Measurements from ENCODE around the gene ACVR1B. TPM values are rescaled to one million over a fixed set of nuclear protein-coding genes. Genes with fewer than 3 reads are reported as not detected.

ACVR1B gene
- total RNA-seq, 6 experiments from 2014 or later, result 14.1 to 28.0 (median 25.0) TPM

GRCh38 chr12:51944608-51945233, 6.8 kb upstream of the ACVR1B start:
- H3K36me3 ChIP-seq, result no peaks in the 10 kb centered on the region
- intact Hi-C loops (cut with DNase I), result no loop called here
- H3K9me3 ChIP-seq, result peaks cover 0 to 7% (median 0%) of the 10 kb centered on the region in 4 donors
- H3K27ac ChIP-seq, result no peak overlapping the region
- no peak overlapping the region for H3K4me3 ChIP-seq
- TF ChIP-seq POLR2A (IDR thresholded peaks at IDR 0.05), result no peak
- TF ChIP-seq, protein P1, sequence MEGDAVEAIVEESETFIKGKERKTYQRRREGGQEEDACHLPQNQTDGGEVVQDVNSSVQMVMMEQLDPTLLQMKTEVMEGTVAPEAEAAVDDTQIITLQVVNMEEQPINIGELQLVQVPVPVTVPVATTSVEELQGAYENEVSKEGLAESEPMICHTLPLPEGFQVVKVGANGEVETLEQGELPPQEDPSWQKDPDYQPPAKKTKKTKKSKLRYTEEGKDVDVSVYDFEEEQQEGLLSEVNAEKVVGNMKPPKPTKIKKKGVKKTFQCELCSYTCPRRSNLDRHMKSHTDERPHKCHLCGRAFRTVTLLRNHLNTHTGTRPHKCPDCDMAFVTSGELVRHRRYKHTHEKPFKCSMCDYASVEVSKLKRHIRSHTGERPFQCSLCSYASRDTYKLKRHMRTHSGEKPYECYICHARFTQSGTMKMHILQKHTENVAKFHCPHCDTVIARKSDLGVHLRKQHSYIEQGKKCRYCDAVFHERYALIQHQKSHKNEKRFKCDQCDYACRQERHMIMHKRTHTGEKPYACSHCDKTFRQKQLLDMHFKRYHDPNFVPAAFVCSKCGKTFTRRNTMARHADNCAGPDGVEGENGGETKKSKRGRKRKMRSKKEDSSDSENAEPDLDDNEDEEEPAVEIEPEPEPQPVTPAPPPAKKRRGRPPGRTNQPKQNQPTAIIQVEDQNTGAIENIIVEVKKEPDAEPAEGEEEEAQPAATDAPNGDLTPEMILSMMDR (IDR thresholded peaks at IDR 0.05), result no peak
- no peaks in the 10 kb centered on the region for H3K4me1 ChIP-seq
- DNase-seq, result no peak
- H3K27me3 ChIP-seq, result no peaks in the 10 kb centered on the region
- 89% methylated on average over 1 of the region's 1 CpG for WGBS (ENCODE audit: insufficient coverage, low coverage, low lambda C conversion rate, missing lambda C conversion rate)
- ATAC-seq, result no peak

DNA sequence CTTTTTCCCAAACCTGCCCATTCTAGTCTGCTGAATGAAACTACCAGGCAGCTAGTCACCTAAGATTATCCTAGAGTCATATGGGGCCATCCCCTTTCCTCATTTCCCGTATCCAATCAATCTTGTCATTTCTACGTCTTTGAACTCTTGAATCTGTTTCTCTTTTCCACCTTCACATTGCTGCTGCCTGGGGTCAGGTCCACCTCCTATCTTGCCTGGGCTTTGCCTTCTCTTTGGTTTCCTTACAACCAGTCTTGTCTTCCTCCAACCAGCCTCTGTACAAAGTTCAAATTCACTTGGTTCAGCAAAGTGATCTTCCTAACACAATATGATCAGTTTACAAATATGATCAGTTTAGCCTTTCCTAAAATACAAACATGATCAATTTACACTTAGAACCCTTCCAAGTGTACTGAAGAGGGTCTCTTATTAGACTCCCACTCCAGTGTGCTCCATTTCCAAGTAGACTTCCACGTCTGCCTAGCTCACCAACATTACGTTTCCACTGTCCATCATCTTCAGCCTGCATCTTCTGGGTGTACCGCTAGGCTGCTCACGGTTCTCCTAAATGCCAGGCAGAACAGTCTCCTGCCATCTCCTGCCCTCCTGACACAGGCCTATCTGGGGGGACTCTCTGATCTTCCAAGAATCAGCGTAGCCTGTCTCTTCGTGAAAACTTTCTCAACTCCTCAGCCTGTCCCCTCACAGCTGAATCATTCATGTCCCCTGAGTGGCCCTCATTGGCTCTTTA, 4.1 kb upstream of the ACVR1B start:
- H3K9me3 ChIP-seq, result peaks cover 0 to 7% (median 0%) of the 10 kb centered on the region in 4 donors
- TF ChIP-seq POLR2A (IDR thresholded peaks at IDR 0.05), result no peak
- TF ChIP-seq, protein P1 (IDR thresholded peaks at IDR 0.05), result no peak
- intact Hi-C loops (cut with DNase I), result no loop called here
- 90% methylated on average over 8 of the region's 8 CpGs for WGBS (ENCODE audit: insufficient coverage, low coverage, low lambda C conversion rate, missing lambda C conversion rate)
- no peaks in the 10 kb centered on the region for H3K36me3 ChIP-seq
- H3K4me3 ChIP-seq, result no peak overlapping the region
- DNase-seq (peak in 1 of 3 donors; percentile 21), ATAC-seq (no peak)
- H3K27ac ChIP-seq, result no peak overlapping the region
- no peaks in the 10 kb centered on the region for H3K4me1 ChIP-seq
- no peaks in the 10 kb centered on the region for H3K27me3 ChIP-seq

- H3K4me1 ChIP-seq, result no peaks in the 10 kb centered on the region
- no peaks in the 10 kb centered on the region for H3K27me3 ChIP-seq
- H3K27ac ChIP-seq, result no peak overlapping the region
- peak in 1 of 3 donors; percentile 28 for DNase-seq
- H3K9me3 ChIP-seq, result peaks cover 0 to 7% (median 0%) of the 10 kb centered on the region in 4 donors
- no peak for ATAC-seq
- TF ChIP-seq, protein P1 (IDR thresholded peaks at IDR 0.05), result no peak
- TF ChIP-seq POLR2A (IDR thresholded peaks at IDR 0.05), result no peak
- WGBS (ENCODE audit: insufficient coverage, low coverage, low lambda C conversion rate, missing lambda C conversion rate), result 96% methylated on average over 5 of the region's 6 CpGs
- no peak overlapping the region for H3K4me3 ChIP-seq
- intact Hi-C loops (cut with DNase I), result no loop called here
- no peaks in the 10 kb centered on the region for H3K36me3 ChIP-seq
Measured at GRCh38 chr12:51948066-51948465, 3.4 kb upstream of the ACVR1B start.

- peaks cover 0 to 11% (median 4%) of the 10 kb centered on the region in 4 donors for H3K4me1 ChIP-seq
- no peak for TF ChIP-seq POLR2A (IDR thresholded peaks at IDR 0.05)
- TF ChIP-seq, protein P1 (IDR thresholded peaks at IDR 0.05), result no peak
- DNase-seq (peak in 1 of 3 donors; percentile 24), ATAC-seq (no peak)
- WGBS (ENCODE audit: insufficient coverage, low coverage, low lambda C conversion rate, missing lambda C conversion rate), result 86% methylated on average over 5 of the region's 6 CpGs
- intact Hi-C loops (cut with DNase I), result no loop called here
- peaks cover 0 to 5% (median 0%) of the 10 kb centered on the region in 4 donors for H3K9me3 ChIP-seq
- H3K27me3 ChIP-seq, result no peaks in the 10 kb centered on the region
- no peak overlapping the region for H3K27ac ChIP-seq
- H3K4me3 ChIP-seq, result no peak overlapping the region
- no peaks in the 10 kb centered on the region for H3K36me3 ChIP-seq
Measured at GRCh38 chr12:51949342-51950030, 2.0 kb upstream of the ACVR1B start.
